Measurements from ENCODE around the gene INPP5B.

DNA sequence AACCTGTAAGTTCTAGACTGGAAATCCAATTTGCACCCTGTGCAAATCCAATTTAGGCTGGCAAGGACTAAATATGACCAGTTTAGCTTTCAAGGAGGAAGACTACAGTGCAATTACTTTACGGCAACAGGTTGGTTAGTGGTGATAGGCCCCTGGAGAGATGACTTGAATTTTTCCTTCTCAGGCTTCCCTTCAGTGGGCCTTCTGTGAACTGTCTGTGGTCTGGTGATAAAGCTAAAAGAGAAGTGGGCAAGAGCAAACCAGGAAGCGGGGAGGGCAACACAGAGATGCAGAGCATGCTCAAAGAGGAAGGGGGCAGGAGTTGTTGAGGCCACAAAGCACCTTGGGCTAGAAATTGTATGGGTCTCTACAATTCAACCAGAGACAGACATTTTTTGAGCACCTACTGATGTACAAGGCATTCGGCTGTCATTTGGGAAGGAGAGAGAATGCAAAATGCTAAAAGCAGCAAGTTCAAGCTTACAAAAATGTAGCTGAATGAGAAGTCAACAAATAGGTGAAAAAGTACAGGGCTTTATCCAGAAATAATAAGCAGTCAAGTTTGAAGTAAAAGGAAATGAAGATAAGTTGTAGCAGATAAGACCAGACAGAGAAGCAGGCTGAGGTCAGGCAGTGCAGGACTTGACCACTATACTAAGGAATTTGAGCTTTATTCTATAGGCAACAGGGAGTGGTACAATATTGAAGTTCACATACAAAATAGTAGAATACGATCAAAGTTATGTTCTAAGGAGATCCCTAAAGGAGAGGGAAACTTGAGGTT, 23.9 kb downstream of the INPP5B start:
- TF ChIP-seq ZNF780A (CRISPR knock-in tag; IDR thresholded peaks at IDR 0.05) (no peak), HOXD1 (CRISPR knock-in tag; IDR thresholded peaks at IDR 0.05) (no peak)
- TF ChIP-seq, protein P1, sequence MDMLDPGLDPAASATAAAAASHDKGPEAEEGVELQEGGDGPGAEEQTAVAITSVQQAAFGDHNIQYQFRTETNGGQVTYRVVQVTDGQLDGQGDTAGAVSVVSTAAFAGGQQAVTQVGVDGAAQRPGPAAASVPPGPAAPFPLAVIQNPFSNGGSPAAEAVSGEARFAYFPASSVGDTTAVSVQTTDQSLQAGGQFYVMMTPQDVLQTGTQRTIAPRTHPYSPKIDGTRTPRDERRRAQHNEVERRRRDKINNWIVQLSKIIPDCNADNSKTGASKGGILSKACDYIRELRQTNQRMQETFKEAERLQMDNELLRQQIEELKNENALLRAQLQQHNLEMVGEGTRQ (IDR thresholded peaks at IDR 0.05; ENCODE audit: low read depth, low read length), result no peak
- TF ChIP-seq, protein P1 (CRISPR knock-in tag; IDR thresholded peaks at IDR 0.05; ENCODE audit: borderline replicate concordance), result no peak
- TF ChIP-seq, protein P2, sequence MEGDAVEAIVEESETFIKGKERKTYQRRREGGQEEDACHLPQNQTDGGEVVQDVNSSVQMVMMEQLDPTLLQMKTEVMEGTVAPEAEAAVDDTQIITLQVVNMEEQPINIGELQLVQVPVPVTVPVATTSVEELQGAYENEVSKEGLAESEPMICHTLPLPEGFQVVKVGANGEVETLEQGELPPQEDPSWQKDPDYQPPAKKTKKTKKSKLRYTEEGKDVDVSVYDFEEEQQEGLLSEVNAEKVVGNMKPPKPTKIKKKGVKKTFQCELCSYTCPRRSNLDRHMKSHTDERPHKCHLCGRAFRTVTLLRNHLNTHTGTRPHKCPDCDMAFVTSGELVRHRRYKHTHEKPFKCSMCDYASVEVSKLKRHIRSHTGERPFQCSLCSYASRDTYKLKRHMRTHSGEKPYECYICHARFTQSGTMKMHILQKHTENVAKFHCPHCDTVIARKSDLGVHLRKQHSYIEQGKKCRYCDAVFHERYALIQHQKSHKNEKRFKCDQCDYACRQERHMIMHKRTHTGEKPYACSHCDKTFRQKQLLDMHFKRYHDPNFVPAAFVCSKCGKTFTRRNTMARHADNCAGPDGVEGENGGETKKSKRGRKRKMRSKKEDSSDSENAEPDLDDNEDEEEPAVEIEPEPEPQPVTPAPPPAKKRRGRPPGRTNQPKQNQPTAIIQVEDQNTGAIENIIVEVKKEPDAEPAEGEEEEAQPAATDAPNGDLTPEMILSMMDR (CRISPR knock-in tag; IDR thresholded peaks at IDR 0.05), result no peak
